HS-5 (cell line): Measurements from ENCODE around the gene FAM163B.

Experiments
- DNase-seq: peaks from one replicate; pipeline ENCODE4 v3.0.0-alpha.2; 2012; ENCODE audit warnings: low read depth

Gene FAM163B

DNA sequence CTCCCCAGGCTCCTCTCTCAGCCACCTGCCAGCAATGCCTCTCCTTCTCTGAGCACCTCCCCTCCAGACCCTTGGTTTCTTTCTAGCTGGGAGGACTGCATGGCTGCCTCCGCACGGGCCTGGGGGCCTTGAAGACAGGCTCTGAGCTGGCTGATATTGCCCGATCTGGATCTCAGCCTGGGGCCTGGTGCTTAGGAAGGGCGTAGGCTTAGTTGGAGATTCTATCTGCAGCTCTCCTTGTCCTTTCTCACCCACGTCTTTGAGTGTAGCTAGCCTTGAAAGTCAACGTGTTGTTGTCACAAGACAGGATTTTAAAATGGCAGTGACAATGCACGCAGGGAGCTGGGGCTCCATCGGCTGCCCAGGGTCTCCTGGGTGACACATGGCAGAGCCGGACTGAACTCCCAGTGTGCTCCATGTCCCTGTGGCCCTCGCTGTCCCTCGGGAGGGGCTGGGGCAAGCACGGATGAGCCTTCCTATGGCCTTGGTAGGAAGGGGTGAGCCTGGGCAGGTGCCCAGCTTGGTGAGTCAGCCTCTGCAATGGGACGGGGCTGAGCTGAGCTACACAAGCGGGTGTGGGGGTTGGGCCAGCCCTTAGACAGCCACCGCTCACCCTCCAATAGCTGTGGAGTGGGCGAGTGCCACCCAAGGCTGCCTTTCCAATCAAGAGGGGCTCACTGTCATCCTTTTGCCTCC lies 65.3 kb downstream of the FAM163B start:
- DNase-seq: no peak

DNA sequence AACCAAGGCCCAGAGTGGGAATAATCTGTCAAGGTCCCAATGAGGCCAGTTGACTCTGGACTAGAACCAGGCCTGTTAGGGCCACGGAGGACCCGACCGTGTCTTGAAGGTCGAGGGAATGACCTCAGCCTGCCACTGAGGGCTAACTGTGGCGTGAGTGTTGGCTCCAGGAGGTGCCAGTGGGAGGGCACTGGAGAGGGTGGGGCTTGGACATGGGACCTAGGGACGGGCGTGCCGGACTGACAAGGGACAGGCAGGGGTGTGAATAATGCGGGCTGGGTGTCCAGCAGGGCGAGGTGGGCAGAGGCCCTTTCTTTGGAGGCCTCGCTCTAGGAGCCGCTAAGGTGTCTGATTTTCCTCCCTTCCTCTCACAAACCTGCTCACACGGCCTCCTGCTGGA lies 67.2 kb downstream of the FAM163B start:
- DNase-seq: no peak

DNA sequence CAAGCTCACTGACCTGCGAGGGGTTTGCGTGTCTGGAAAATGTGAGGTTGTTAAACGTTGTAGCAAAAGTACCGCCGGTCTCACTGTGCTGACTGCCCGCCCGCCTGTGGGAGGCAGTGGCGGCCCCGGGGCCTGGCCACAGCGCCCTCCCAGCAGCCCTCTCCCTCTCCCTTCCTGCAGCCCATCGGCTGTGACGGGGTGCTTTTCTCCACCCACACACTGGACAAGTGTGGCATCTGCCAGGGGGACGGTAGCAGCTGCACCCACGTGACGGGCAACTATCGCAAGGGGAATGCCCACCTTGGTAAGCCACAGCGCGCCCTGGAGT lies 68.5 kb downstream of the FAM163B start:
- no peak for DNase-seq

DNA sequence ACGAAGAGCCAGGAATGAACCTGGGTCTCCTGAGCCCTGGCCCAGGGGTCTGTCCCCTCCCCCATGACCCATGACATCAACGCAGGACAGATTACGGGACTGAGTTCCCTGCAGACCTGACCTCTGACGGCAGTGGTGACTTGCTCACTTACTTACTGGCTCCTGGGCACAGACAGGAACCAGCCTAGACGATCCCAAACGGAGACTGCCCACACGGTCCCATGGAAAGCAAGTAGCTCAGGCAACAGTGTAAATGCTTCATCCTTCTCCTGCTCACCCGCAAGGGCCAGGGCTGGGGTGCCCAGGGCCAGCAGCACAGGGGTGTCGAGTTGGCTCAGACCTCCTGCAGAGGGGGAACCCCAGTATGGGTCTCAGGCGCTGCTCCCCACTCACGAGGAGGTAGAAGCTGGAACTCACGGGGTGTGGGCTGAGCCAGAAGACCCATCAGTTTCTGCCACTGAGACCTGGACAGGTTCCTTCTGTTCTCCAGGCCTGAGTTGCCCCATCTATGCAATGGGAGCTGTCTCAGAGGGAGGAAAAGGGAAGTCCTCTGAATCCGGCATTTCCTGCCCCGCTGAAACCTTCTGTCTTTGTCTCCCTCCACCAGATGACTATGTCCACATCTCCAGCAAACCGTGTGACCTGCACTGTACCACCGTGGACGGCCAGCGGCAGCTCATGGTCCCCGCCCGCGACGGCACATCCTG lies 69.0 kb downstream of the FAM163B start:
- DNase-seq: no peak

DNA sequence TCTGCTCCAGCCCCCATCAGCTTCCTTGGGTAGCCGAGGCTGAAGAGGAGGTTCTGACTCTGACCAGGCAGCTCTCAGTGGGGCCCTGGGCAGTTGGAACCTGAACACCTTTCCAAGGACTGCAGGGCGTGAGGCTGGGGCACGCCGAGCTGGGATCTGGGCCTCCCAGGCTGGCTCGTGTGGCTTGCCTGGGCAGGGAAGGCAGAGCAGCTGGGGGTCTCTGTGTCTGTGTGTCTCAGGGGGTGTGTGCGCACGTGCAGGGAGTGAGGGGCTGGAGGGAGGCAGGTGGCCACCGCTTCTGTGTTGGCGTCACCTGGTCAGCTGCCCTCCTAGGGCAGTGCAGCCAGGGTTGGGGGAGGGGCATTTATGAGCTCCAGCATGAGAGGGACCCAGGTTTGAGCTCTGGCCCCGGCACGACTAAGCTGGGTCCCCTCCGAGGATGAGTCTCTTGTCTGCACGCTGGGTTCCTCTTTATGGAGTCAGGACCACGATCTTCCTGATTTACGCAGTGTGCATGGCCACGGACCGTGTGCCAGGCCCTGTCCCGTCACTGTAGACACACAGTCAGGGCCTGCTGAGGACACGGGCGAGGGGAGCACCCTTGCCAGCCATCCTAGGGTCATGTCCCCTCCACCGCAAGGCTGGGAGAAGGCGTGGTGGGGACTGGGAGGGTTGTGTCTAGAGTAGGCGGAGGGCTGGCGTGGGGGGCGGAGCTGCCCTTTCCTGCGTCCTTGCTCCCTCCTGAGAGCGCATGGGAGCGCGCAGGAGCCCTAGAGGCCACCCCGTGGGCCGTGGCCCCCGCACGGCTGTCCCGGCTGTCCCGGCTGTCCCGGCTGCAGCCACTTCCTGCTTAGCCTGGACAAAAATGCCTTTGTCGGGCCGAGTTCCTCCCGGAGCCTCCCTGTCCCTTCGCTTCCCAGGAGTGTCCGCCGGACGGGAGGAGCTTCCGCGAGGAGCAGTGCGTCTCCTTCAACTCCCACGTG lies 70.0 kb downstream of the FAM163B start:
- no peak for DNase-seq

DNA sequence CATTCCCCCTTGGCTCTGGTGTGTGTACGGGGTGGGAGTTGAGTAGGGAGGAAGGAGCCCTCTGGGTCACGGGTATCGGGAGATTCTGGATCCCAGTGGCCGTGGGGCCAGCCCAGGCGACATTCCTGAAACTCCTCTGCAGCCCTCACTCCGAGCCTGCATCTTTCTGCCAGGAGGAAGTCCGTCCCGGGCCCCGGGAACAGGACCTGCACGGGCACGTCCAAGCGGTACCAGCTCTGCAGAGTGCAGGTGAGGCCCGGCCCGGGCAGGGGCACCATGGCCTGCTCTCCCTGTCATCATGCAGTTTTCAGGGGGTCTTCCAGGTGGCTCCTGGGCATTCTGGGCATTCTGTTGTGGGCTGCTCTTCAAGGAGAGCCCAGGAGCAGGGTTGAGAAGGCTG lies 71.0 kb downstream of the FAM163B start:
- DNase-seq: no peak

DNA sequence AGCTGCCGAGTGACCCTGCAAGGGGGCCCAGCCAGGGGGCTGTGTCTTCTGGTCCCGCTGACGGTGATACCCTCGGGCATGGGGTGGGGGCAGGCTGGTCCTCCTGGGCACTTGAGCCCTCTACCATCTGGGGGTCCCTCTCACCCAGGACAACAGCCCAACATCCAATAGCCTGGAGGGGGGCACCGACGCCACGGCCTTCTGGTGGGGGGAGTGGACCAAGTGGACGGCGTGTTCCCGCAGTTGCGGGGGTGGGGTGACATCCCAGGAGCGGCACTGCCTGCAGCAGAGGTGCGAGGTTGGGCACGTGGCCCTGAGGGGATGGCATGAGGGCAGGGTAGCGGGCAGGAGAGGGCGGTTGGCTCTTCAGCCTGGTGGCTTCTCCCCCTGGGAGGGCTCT lies 71.9 kb downstream of the FAM163B start:
- no peak for DNase-seq

DNA sequence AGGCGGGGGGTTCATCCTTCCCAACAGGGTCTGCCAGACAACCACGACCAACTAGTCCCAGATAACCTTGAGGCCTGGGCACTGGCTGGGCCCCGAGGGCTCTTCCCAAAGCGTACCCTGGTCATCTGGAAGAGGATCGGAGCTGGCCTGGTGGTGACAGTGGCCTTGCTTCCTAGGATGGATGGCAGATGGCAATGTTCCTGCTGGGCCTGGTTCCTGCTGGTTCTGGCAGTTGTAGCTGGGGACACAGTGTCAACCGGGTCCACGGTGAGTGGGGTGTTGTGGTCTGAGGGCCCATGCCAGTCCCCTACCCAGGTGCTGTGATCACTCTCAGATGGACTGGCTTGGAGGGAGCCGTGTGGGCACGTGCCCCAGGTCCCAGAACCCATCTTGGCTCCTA lies 72.7 kb downstream of the FAM163B start:
- no peak for DNase-seq

DNA sequence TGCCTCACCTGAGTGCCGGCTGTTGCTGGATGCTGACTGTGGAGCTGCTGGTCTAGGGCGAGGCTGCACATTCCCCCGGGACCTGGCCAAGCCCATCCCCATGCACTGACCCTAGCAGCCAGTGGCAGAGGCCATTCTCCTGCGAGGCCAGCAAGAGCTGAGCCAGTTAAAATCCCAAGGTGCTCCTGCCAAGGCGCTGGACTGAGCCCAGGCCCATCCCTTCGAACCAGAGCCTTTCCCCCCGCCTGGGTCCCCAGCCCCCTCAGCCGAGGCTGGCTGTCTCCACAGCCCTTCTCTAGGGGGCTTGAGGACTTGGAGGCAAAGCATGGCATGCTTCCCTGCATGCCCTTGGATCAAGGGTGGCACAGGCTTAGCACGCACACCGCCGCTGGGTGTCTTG lies 73.1 kb downstream of the FAM163B start:
- no peak for DNase-seq

DNA sequence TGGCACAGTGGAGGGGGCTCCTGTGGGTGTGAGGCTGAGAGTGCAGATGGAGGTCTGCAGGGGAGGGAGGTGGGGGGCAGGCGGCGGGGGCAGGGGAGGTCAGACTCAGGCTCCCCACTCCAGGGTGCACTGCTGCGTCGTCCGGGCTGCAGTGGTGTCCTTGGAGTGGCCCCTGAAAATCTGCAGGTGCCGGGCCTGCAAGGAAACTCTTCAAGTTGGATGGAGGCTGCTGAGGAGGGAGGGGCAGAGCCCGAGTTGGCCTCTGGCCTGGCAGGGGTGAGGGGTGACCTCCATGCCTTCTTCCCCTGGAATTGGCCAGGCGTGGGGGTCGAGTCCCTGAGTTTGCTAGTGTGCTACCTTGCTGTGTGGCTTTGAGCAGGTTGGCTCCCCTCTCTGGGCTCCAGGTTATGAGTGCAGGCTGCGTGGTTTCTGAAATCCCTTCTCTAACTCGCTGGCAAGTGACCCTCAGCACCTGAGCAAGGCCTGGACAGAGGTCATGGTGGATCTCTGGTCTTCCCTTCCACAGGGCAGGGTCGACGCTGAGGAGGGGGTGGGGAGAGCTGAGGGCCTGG lies 73.8 kb downstream of the FAM163B start:
- no peak for DNase-seq

DNA sequence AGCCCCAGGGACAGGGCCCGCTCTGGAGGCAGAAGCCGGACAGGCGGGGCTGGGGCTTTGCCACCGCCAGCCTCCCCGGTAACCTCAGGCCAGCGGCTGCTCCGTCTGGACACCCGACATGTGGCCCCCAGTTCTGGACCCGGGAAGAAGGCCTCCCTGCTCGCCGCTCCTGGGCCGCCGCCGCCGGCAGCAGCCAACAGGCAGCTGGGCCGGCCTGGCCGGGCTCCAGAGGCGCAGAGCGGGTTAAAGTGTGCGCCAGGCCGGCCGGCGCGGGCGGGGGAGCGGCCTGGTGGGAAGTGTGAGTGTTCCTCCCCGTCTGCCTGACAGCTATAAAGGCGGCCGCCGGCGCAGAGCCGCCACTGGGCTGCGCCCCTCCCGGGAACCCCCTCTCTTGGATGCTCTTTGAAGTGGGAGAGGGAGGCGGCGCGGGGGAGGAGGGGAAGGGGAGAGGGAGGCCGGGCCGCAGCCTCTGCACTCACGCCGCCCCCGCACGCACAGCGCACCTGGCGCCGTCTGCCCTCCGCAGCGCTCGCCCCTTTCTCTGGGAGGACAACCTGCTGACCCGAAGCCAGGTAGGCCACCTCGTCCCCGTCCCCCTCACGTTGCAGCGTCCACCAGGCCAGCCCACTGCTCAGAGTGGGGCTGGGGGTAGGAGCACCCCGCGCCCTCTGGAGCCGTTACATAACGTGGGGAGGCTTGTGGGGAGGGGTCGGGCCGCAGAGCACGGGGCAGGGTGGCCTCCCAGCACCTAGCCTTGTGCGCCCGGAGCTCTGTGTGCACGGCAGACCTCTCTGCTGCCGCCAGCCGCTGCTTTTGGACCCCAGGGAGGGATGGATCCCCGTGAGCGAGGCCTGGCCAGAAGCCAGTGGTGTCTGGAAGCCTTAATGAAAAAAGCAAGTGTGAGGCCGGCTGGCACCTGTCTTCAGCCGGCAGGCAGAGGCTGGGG lies 74.6 kb downstream of the FAM163B start, which contains the start of gene ADAMTSL2:
Gene ADAMTSL2, plus strand, starts transcription at position 359 of the 946 bp plus-strand sequence. CDS start 2,009 bp downstream, outside the sequence.
- DNase-seq: no peak

DNA sequence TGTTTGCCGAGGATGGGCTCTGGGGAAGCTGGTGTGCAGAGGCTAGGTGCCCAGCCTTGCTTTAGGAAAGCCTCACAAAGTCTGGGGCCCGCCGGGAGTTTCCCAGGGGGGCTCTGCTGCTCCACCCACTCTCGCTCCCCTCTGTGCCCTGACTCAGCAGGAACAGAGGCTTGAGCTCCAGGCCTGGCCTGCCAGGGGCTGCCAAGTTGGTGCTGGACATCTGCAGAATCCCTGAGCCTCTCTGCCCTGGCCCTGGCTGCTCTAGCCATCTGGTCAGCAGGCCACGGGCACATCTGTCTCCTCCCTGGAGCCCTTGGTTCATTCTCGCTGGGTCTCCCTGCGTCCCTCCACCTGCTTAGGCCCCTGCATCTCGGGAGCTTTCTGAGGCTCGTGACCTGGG lies 75.3 kb downstream of the FAM163B start:
- DNase-seq: no peak

DNA sequence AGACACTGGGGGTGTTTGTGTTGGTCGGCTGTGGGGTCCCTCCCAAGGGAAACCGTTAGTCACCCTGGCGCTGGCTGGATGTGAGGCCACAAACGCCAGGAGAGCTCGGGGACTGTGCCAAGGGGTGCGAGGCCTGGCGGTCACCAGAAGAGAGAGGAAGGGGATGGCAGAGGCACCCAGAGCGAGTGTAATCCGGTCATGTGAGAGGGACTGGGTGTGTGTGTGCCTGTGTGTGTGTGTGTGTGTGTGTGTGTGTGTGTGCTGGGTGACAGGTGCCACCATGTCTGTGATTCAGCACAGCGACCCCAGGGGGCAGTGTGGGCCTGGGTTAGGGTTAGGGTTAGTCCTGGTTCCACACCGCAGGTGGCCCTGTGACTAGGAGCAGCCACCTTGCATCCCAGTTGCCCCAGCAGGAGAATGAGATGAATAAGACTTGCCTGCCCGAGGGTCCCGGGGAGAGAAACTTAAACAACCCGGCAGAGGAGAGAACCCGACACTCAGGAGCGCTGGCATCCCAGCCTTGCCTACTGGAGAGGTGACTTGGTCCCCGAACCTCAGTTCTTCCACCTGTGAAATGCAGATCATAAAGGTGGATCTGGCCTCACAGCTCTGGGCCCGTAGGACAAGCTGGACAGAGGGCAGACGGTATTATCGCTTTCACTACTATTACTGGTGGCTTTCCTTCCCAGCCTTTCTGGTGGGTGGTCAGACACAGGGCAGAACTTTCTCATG lies 76.1 kb downstream of the FAM163B start:
- no peak for DNase-seq

DNA sequence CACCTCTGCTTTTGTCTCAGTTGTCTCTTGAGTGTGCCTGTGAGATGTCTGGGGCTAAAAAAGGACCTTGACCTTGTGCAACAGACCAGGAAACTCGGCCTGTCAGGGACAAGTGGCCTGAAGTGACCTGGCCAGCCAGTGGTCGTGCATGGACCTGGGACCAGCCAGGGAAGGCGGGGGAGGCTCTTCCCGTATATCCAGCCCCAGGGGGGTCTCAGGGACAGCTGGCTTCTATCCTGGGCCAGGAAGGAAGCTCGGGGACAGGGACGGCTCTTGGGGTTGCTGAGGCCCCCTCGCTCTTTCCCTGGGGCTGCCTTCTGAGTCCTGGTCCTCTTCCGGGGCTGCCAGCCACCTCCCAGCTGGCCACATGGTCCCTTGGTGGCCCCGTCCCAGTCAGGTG lies 77.9 kb downstream of the FAM163B start:
- no peak for DNase-seq

DNA sequence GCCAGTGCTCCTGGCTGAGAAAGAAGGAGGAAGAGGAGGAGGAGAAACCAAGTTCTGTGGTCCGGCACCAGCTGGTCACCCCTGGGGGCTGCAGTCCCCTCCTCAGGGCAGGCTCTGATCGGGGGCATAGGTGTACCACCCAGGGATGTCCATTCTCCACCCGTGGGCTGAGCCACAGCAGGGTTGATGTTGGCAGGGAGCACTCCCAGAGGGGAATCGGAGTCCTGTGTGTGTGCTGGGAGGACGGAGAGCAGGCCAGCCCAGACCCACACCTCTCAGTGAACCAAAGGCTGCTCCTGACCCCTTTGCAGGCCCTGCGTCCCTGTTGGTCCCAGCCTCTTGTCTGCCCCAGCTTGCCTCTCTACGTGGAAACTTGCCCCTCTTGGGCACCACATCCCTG lies 79.3 kb downstream of the FAM163B start:
- no peak for DNase-seq

DNA sequence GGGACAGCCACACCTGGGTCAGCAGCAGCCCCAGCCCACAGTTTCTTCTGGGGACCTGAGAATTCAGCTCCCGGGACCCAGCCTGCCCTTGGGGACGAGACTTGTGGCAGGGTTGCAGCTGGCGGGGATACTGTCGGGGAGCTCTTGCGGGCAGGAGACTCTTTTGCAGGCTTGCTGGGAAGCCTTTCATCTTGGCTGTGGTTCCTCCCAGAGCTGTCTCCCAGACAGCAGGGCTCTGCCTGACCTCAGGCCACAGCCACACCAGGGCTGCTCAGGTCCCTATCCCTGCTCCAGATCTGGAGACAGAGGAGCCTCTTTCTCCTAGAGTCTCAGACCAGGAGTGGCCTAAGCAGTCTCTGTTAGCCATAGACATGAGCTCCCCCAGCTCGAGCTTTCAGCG lies 79.7 kb downstream of the FAM163B start:
- no peak for DNase-seq

DNA sequence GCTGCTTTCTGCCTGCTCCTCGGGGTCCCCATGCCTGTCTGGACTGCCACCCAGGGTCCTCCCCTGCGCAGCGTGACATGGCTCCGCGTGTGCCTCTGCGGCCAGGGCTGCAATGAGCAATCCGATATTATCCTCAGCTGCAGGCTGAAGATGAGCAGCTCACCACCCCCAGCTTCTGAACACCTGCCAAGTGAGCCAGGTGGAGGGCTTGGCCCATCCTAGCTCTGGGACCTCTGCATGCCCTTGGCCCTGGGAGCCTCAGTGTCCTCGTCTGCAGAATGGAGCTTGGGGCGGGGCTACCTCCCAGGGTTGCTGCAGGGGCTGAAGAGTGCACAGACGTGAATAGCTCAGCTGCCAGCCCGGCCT lies 80.3 kb downstream of the FAM163B start:
- no peak for DNase-seq

DNA sequence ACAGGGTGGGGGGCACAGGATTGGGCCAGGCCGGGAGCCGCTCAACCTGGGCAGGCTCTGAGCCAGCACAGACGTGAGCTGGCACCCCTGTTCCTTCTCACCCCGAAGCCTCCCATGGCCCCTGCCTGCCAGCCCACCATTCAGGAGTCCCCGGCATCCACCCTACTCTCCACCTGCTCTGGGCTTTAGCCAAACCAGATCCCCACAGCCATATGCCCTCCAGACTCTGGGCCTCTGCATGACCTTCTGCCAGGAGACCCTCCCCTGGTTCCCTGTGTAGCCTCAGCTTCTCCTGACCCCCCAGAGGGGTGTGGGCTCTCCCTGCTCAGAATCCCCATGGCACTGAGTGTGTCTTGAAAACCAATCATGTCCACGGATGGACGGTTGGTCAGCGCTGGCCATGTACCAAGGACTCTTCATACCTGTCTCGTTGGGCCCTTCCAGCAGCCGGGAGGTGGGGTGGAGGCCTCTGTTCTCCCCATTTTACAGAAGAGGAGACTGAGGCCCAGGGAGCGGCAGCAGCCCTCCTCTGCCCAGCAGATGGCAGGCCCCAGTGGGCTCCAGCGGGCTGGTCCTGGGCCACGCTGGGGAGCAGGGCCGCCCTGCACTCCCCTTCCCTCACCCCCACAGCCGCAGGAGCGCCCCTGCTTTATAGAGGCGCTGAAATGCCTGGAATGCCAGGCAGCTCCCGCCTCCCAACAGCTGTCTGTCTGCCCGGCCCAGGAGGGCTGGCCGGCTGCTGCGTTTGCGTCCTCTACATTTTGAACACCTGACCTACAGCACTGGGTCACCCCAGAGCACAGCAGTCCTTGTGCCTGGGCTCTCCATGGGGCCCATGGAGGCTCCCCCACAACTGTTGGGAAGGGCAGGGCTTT lies 81.0 kb downstream of the FAM163B start:
- no peak for DNase-seq

DNA sequence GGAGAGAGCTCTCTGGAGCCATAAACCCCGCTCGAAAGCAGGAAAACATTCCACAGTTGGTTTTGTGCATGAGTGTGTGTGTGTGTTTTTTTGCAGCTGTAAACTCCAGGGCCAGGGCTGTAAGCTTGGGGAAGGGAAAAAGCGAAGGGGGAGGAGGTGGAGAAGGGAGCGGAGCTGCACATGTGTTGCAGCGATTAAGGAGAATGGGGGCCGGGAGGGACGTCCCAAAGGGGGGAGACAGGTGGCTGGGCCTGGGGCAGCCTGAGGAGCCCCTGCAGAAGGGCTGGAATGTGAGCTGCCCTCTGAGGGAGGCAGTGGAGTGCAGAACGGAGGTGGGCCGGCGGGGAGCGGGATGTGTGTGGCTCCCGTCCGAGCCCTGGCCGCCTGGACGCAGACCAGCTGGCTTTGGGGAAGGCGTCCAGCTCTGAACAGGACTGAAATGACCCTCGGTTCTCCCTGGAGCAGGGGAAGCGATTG lies 81.7 kb downstream of the FAM163B start:
- no peak for DNase-seq
